ENCODE results near the gene TRPM3. TPM values are rescaled to one million over a fixed set of nuclear protein-coding genes. Genes with fewer than 3 reads are reported as not detected.

Gene TRPM3
- total and polyA plus RNA-seq, 2 of the 13 experiments (the other 11 are each of a cell fraction or from before 2014, with no cell fraction given) = not detected

GRCh38 chr9:70911791-70912190, 209.6 kb downstream of the TRPM3 start (continued):
- no peak for TF ChIP-seq HNF1A (IDR thresholded peaks at IDR 0.05; ENCODE audit: low read depth)
- no peak for TF ChIP-seq HNF1A (CRISPR knock-in tag; IDR thresholded peaks at IDR 0.05; ENCODE audit: borderline replicate concordance)
- no peak for TF ChIP-seq SYNCRIP (IDR thresholded peaks at IDR 0.05; ENCODE audit: insufficient read depth, low read depth, low read length)
- no peak for TF ChIP-seq ZNF326 (CRISPR knock-in tag; IDR thresholded peaks at IDR 0.05; ENCODE audit: borderline replicate concordance)
- TF ChIP-seq NFKBIZ (CRISPR knock-in tag; IDR thresholded peaks at IDR 0.05) = no peak
- no peak for TF ChIP-seq GABPB1 (CRISPR knock-in tag; IDR thresholded peaks at IDR 0.05)
- no peak for TF ChIP-seq JUNB (CRISPR knock-in tag; IDR thresholded peaks at IDR 0.05; ENCODE audit: borderline replicate concordance)

GRCh38 chr9:70910598-70910997, 210.8 kb downstream of the TRPM3 start:
- no peak overlapping the region for H3K4me3 ChIP-seq (replicated peaks in 1 of 3; ENCODE audit: insufficient read depth in 1 of 3, low read depth in 2 of 3, low read length in 3 of 3)
- intact Hi-C loops (cut with micrococcal nuclease; ENCODE audit: unreplicated experiment) = no loop called here
- 22% methylated on average over 2 of the region's 2 CpGs for WGBS (ENCODE audit: low lambda C conversion rate)
- H3K4me2 ChIP-seq (ENCODE audit: low read depth, low read length) = no peak overlapping the region
- ATAC-seq = no peak
- H3K36me3 ChIP-seq (replicated peaks in 1 of 2; ENCODE audit: control insufficient read depth in 1 of 2, insufficient read depth in 2 of 2, low read length in 2 of 2) = no peaks in the 10 kb centered on the region
- POLR2A ChIA-PET = no interaction called here
- TF ChIP-seq ZNF17 (CRISPR knock-in tag; IDR thresholded peaks at IDR 0.05) = no peak
- TF ChIP-seq ZNF282 (IDR thresholded peaks at IDR 0.05; ENCODE audit: partially characterized antibody) = no peak
- TF ChIP-seq ZNF124 (CRISPR knock-in tag; IDR thresholded peaks at IDR 0.05) = no peak
- no peak for TF ChIP-seq ZNF567 (CRISPR knock-in tag; IDR thresholded peaks at IDR 0.05; ENCODE audit: borderline replicate concordance)
- no peak for TF ChIP-seq ZFX (CRISPR knock-in tag; IDR thresholded peaks at IDR 0.05; ENCODE audit: low read depth)
- no peak for TF ChIP-seq TCF7 (IDR thresholded peaks at IDR 0.05; ENCODE audit: low read depth)
- TF ChIP-seq ZNF414 (CRISPR knock-in tag; IDR thresholded peaks at IDR 0.05) = no peak
- TF ChIP-seq, protein P1, sequence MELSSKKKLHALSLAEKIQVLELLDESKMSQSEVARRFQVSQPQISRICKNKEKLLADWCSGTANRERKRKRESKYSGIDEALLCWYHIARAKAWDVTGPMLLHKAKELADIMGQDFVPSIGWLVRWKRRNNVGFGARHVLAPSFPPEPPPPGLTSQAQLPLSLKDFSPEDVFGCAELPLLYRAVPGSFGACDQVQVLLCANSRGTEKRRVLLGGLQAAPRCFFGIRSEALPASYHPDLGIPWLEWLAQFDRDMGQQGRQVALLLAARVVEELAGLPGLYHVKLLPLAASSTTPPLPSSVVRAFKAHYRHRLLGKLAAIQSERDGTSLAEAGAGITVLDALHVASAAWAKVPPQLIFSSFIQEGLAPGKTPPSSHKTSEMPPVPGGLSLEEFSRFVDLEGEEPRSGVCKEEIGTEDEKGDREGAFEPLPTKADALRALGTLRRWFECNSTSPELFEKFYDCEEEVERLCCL (CRISPR knock-in tag; IDR thresholded peaks at IDR 0.05; ENCODE audit: borderline replicate concordance) = no peak
- TF ChIP-seq SAP130 (CRISPR knock-in tag; IDR thresholded peaks at IDR 0.05; ENCODE audit: low read depth) = no peak
- TF ChIP-seq ZNF232 (CRISPR knock-in tag; IDR thresholded peaks at IDR 0.05; ENCODE audit: borderline replicate concordance) = no peak
- TF ChIP-seq ZNF30 (CRISPR knock-in tag; IDR thresholded peaks at IDR 0.05) = no peak
- in situ Hi-C loops (cut with HindIII; ENCODE audit: extremely low pct_ligation_motif_present, low pct_unique_long_range_greater_than_20kb) = loop anchor here (10.0 kb wide), 1 partner anchor 64 kb away; no protein-coding TSS in a partner anchor
- CTCF ChIA-PET (ENCODE audit: low intra/inter-chr PET ratio, low total read pairs) = no interaction called here
- H2AFZ ChIP-seq (ENCODE audit: low read length) = no peak overlapping the region
- DNase-seq (ENCODE audit: low spot score) = no peak
- H4K20me1 ChIP-seq (ENCODE audit: insufficient read depth, low read length) = no peaks in the 10 kb centered on the region
- no peaks in the 10 kb centered on the region for H3K9me3 ChIP-seq (ENCODE audit: low read length)
- H3K79me2 ChIP-seq (ENCODE audit: insufficient read depth, low read length) = no peaks in the 10 kb centered on the region
- H3K27ac ChIP-seq (ENCODE audit: extremely low read length, insufficient read depth, low read length) = no peak overlapping the region
- no peaks in the 10 kb centered on the region; a peak in 1 of 5 replicates for H3K27me3 ChIP-seq (ENCODE audit: control insufficient read depth in 1 of 2, insufficient read depth in 2 of 2, low read length in 2 of 2)
- H3K9ac ChIP-seq (ENCODE audit: insufficient read depth, low read depth, low read length) = no peak overlapping the region
- FAIRE-seq = no peak
- no peaks in the 10 kb centered on the region for H3K4me1 ChIP-seq (ENCODE audit: insufficient read depth, low read length)
- BruUV-seq (replicated peaks) = no TSS peak

All from HepG2 (cell line).